ENCODE measurements around the gene KRT6C.
"Not testable (repeated sequence)": the region's sequence is repeated elsewhere in the genome, so short reads cannot be mapped to it uniquely, and the experiment has no call there.

The KRT6C gene

GRCh38 chr12:52454411-52455201 is 19.0 kb downstream of the KRT6C start:
- FAIRE-seq: no peak
- DNase-seq (ENCODE audit: insufficient read length, low spot score): no peak
- TF ChIP-seq, protein P1, sequence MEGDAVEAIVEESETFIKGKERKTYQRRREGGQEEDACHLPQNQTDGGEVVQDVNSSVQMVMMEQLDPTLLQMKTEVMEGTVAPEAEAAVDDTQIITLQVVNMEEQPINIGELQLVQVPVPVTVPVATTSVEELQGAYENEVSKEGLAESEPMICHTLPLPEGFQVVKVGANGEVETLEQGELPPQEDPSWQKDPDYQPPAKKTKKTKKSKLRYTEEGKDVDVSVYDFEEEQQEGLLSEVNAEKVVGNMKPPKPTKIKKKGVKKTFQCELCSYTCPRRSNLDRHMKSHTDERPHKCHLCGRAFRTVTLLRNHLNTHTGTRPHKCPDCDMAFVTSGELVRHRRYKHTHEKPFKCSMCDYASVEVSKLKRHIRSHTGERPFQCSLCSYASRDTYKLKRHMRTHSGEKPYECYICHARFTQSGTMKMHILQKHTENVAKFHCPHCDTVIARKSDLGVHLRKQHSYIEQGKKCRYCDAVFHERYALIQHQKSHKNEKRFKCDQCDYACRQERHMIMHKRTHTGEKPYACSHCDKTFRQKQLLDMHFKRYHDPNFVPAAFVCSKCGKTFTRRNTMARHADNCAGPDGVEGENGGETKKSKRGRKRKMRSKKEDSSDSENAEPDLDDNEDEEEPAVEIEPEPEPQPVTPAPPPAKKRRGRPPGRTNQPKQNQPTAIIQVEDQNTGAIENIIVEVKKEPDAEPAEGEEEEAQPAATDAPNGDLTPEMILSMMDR (IDR thresholded peaks at IDR 0.05; ENCODE audit: insufficient read depth, missing control alignments): no peak

- DNase-seq (ENCODE audit: insufficient read length, low spot score): no peak
- no peak for FAIRE-seq
- TF ChIP-seq, protein P1 (IDR thresholded peaks at IDR 0.05; ENCODE audit: insufficient read depth, missing control alignments): no peak
Observed at GRCh38 chr12:52452101-52452500, 21.5 kb downstream of the KRT6C start, which contains the start of gene KRT6B. KRT6B (minus strand) TSS chr12:52452146; CDS start chr12:52452078, 68 bp downstream.

- DNase-seq (ENCODE audit: insufficient read length, low spot score) (no peak), FAIRE-seq (no peak)
- TF ChIP-seq, protein P1 (IDR thresholded peaks at IDR 0.05; ENCODE audit: insufficient read depth, missing control alignments): no peak
Observed at GRCh38 chr12:52448228-52448627, 25.4 kb downstream of the KRT6C start.

DNA sequence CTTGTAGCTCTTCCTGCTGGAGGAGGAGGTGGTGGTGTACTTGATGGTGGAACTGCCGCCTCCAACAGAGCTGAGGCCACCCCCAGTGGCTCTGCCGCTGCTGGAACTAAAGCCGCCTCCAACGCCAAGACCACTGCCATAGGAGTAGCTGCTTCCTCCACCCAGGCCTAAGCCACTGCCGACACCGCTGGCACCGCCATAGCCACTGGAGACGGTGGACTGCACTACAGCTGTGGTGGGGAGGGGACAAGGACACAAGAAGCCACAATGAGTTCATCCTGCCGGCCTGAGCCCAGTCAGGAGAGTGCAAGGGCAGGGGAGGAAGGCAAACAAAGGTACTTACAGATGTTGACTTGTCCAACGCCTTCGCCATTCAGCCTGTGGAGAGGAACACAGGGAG is 26.4 kb downstream of the KRT6C start:
- not testable (repeated sequence) for DNase-seq (ENCODE audit: insufficient read length, low spot score); FAIRE-seq

DNA sequence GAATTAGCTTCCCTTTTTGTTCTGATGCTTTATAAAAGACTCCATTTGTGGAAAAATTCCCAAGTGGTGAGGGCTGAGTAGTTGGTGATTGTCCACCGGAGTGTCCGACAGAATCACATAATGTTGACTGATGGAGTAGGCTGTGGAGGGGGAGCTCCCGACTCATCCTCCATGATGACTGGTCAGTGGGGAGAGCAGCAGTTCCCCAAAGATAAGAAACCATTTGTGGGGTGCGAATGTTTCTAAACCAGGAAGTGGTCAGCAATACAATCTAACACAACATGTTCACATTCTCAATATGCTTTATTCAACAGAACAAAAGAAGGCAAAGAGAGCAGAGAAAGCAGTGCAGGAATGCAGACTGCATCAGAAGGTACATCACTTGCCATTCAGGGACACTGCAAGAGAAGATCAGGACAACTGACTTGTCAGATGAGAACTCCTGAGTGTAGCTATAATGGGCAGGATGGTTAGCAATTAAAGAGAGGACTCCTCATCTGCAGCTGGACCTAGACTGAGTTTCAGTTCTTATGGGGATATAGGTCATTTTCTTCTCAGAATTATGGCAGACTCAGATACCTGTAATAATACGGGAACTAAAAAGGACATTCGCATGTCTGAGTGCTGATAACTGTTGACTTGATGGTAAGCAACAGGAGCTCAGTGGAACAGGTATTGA is 27.1 kb downstream of the KRT6C start:
- TF ChIP-seq, protein P1 (IDR thresholded peaks at IDR 0.05; ENCODE audit: insufficient read depth, missing control alignments): no peak
- no peak for FAIRE-seq
- DNase-seq (ENCODE audit: insufficient read length, low spot score): no peak

- TF ChIP-seq, protein P1 (IDR thresholded peaks at IDR 0.05; ENCODE audit: insufficient read depth, missing control alignments): no peak
- no peak for FAIRE-seq
- no peak for DNase-seq (ENCODE audit: insufficient read length, low spot score)
Observed at GRCh38 chr12:52445876-52446275, 27.7 kb downstream of the KRT6C start.

DNA sequence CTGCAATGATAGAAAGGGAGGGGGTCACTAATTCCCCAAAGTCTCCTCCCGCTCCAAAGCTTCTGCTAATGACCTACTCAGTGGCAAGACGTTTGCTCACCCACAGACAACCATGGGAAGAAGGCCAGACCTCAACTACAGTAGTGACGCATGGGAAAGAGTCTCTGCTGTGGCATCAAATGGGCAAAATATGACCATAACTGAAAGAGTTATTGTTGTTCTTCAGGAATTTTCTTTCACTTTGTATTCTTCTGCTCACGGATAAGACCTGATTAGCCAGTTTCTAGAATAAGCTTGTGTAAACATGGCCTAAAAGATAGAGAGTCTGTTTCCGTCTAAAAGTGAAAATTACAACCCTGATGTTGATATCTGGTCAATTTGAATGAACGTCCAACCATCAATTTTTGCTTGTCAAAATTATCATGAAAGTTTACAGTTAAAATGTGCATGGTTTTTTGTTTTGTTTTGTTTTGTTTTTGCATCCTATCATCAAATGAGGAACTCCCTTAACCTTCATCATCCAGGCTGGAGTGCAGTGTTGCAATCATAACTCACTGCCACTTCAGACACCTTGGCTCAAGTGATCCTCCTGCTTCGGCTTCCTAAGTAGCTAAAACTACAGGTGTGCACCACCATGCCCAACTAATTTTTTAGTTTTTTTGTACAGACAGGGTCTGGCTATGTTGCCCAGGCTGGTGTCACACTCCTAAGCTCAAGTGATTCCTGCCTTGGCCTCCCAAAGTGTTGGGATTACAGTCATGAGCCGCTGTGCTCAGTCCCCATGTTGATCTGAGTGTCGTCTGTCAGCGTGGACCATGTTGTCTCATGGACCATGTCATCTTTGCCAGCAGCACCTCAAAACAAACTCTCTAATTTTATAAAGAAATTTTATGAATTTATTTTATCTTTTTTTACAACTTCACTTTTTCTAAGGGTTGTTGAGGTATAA is 28.7 kb downstream of the KRT6C start:
- DNase-seq (ENCODE audit: insufficient read length, low spot score): no peak
- TF ChIP-seq, protein P1 (IDR thresholded peaks at IDR 0.05; ENCODE audit: insufficient read depth, missing control alignments): no peak
- no peak for FAIRE-seq

Measured in D721Med (cell line).